C4-2B (cell line): ENCODE measurements around the gene KDM6A.

Source experiments
- CTCF ChIP-seq: fragments of 450-650 bp; conservative IDR thresholded peaks from 2 replicates; pipeline ENCODE4 v1.5.1; 2017; ENCODE audit warnings: mild to moderate bottlenecking
- ZFX ChIP-seq: fragments of 450-650 bp; IDR thresholded peaks from 2 replicates; pipeline ENCODE4 v1.6.1; 2017

DNA sequence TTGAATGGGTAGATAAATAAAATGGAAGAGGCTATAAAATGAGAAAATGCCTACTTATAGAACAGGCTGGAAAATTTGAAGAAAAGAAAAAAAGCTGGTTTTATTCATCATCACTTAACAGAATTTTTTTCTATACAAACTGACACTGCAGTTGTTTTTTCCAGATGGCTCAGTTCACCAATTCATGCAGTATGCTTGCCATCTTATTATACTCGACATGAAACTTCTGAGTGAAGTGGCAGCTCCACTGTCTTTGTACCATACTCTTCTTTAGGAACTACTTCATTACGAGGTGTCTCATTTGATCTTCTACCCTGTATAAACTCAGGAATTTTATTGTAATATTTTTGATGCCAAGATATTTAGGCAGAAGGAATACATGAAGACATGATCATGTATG is 153.0 kb downstream of the KDM6A start:
- TF ChIP-seq CTCF (no peak), ZFX (no peak)
